Measurements from ENCODE around the gene FAM168B. TPM values are rescaled to one million over a fixed set of nuclear protein-coding genes. Genes with fewer than 3 reads are reported as not detected.

Gene FAM168B
- total RNA-seq, 2 donors from 2014 or later: 69.8 to 82.6 TPM

GRCh38 chr2:131044757-131045150 is 48.5 kb downstream of the FAM168B start:
- Mint-ChIP-seq H3K36me3 (peaks cover 2% of the 10 kb centered on the region), H3K4me1 (ENCODE audit: low read depth in 2 of 2) (peaks cover 9 to 15% of the 10 kb centered on the region in 2 donors), H3K27ac (no peak overlapping the region), H3K27me3 (peaks cover 0 to 6% of the 10 kb centered on the region in 2 donors), H3K9me3 (no peaks in the 10 kb centered on the region), H3K4me3 (no peak overlapping the region)
- DNase-seq (ENCODE audit: low spot score) (no peak), ATAC-seq (no peak)

- Mint-ChIP-seq H3K36me3 (no peaks in the 10 kb centered on the region), H3K27me3 (peaks cover 0 to 6% of the 10 kb centered on the region in 2 donors), H3K4me3 (no peak overlapping the region), H3K9me3 (no peaks in the 10 kb centered on the region), H3K4me1 (ENCODE audit: low read depth in 2 of 2) (peaks cover 9 to 15% of the 10 kb centered on the region in 2 donors), H3K27ac (no peak overlapping the region)
- ATAC-seq (no peak), DNase-seq (ENCODE audit: low spot score) (no peak)
Observed at GRCh38 chr2:131044075-131044756, 49.0 kb downstream of the FAM168B start.

GRCh38 chr2:131043199-131044074 is 49.8 kb downstream of the FAM168B start:
- peaks cover 9 to 15% of the 10 kb centered on the region in 2 donors for H3K4me1 Mint-ChIP-seq (ENCODE audit: low read depth in 2 of 2)
- no peak overlapping the region for H3K27ac Mint-ChIP-seq
- no peaks in the 10 kb centered on the region for H3K36me3 Mint-ChIP-seq
- H3K4me3 Mint-ChIP-seq: no peak overlapping the region
- no peaks in the 10 kb centered on the region for H3K9me3 Mint-ChIP-seq
- peaks cover 0 to 6% of the 10 kb centered on the region in 2 donors for H3K27me3 Mint-ChIP-seq
- ATAC-seq (no peak), DNase-seq (ENCODE audit: low spot score) (no peak)

GRCh38 chr2:131042148-131042775 is 51.0 kb downstream of the FAM168B start:
- Mint-ChIP-seq H3K27me3 (peaks cover 0 to 10% of the 10 kb centered on the region in 2 donors), H3K36me3 (no peaks in the 10 kb centered on the region), H3K9me3 (no peaks in the 10 kb centered on the region), H3K4me1 (ENCODE audit: low read depth in 2 of 2) (peaks cover 9 to 15% of the 10 kb centered on the region in 2 donors), H3K4me3 (no peak overlapping the region), H3K27ac (no peak overlapping the region)
- DNase-seq (ENCODE audit: low spot score): no peak
- no peak for ATAC-seq

- no peaks in the 10 kb centered on the region for H3K9me3 Mint-ChIP-seq
- H3K27ac Mint-ChIP-seq: no peak overlapping the region
- DNase-seq (ENCODE audit: low spot score): no peak
- H3K4me3 Mint-ChIP-seq: no peak overlapping the region
- no peak for ATAC-seq
- peaks cover 0 to 10% of the 10 kb centered on the region in 2 donors for H3K27me3 Mint-ChIP-seq
- H3K36me3 Mint-ChIP-seq: no peaks in the 10 kb centered on the region
- peaks cover 9 to 12% of the 10 kb centered on the region in 2 donors for H3K4me1 Mint-ChIP-seq (ENCODE audit: low read depth in 2 of 2)
Observed at GRCh38 chr2:131041402-131042147, 51.7 kb downstream of the FAM168B start.

- no peaks in the 10 kb centered on the region for H3K9me3 Mint-ChIP-seq
- peaks cover 0 to 10% of the 10 kb centered on the region in 2 donors for H3K27me3 Mint-ChIP-seq
- H3K36me3 Mint-ChIP-seq: no peaks in the 10 kb centered on the region
- H3K27ac Mint-ChIP-seq: no peak overlapping the region
- ATAC-seq (no peak), DNase-seq (ENCODE audit: low spot score) (no peak)
- H3K4me3 Mint-ChIP-seq: no peak overlapping the region
- peaks cover 9 to 10% of the 10 kb centered on the region in 2 donors for H3K4me1 Mint-ChIP-seq (ENCODE audit: low read depth in 2 of 2)
Observed at GRCh38 chr2:131040661-131041401, 52.4 kb downstream of the FAM168B start.

GRCh38 chr2:131039908-131040660 is 53.2 kb downstream of the FAM168B start:
- Mint-ChIP-seq H3K4me1 (ENCODE audit: low read depth in 2 of 2) (peaks cover 9 to 10% of the 10 kb centered on the region in 2 donors), H3K4me3 (peak overlapping the region; percentile 15), H3K36me3 (no peaks in the 10 kb centered on the region), H3K27ac (no peak overlapping the region), H3K27me3 (peaks cover 0 to 10% of the 10 kb centered on the region in 2 donors), H3K9me3 (no peaks in the 10 kb centered on the region)
- ATAC-seq: peak; percentile 47 to 55
- DNase-seq (ENCODE audit: low spot score): no peak

GRCh38 chr2:131039535-131039907 is 53.7 kb downstream of the FAM168B start:
- no peaks in the 10 kb centered on the region for H3K36me3 Mint-ChIP-seq
- H3K4me1 Mint-ChIP-seq (ENCODE audit: low read depth in 2 of 2): peaks cover 9 to 10% of the 10 kb centered on the region in 2 donors
- no peaks in the 10 kb centered on the region for H3K9me3 Mint-ChIP-seq
- H3K27me3 Mint-ChIP-seq: peaks cover 0 to 10% of the 10 kb centered on the region in 2 donors
- ATAC-seq (no peak), DNase-seq (ENCODE audit: low spot score) (no peak)
- no peak overlapping the region for H3K27ac Mint-ChIP-seq
- no peak overlapping the region for H3K4me3 Mint-ChIP-seq

GRCh38 chr2:131039101-131039440 is 54.2 kb downstream of the FAM168B start:
- peaks cover 0 to 12% of the 10 kb centered on the region in 2 donors for H3K27me3 Mint-ChIP-seq
- ATAC-seq (no peak), DNase-seq (ENCODE audit: low spot score) (no peak)
- H3K4me1 Mint-ChIP-seq (ENCODE audit: low read depth in 2 of 2): peaks cover 9 to 10% of the 10 kb centered on the region in 2 donors
- no peaks in the 10 kb centered on the region for H3K36me3 Mint-ChIP-seq
- no peaks in the 10 kb centered on the region for H3K9me3 Mint-ChIP-seq
- H3K27ac Mint-ChIP-seq: no peak overlapping the region
- no peak overlapping the region for H3K4me3 Mint-ChIP-seq

- Mint-ChIP-seq H3K27ac (no peak overlapping the region), H3K4me1 (ENCODE audit: low read depth in 2 of 2) (peaks cover 9 to 10% of the 10 kb centered on the region in 2 donors), H3K4me3 (no peak overlapping the region), H3K9me3 (no peaks in the 10 kb centered on the region), H3K27me3 (peaks cover 0 to 14% of the 10 kb centered on the region in 2 donors), H3K36me3 (no peaks in the 10 kb centered on the region)
- no peak for DNase-seq (ENCODE audit: low spot score)
- ATAC-seq: no peak
Observed at GRCh38 chr2:131038258-131039100, 54.8 kb downstream of the FAM168B start.

GRCh38 chr2:131037398-131038257 is 55.6 kb downstream of the FAM168B start:
- Mint-ChIP-seq H3K9me3 (no peaks in the 10 kb centered on the region), H3K4me3 (no peak overlapping the region), H3K27ac (no peak overlapping the region), H3K4me1 (ENCODE audit: low read depth in 2 of 2) (peaks cover 9 to 10% of the 10 kb centered on the region in 2 donors), H3K36me3 (no peaks in the 10 kb centered on the region), H3K27me3 (peaks cover 0 to 16% of the 10 kb centered on the region in 2 donors)
- ATAC-seq (no peak), DNase-seq (ENCODE audit: low spot score) (no peak)

Data from natural killer cell treated with Interleukin-12 subunit alpha and Interleukin-12 subunit beta and Interleukin-15 and Interleukin-18, amount 100 ng/mL, for 72 hours (primary cell).